HEK293 (cell line): ENCODE data around the gene TCTN1.
A peak's percentile ranks its signal among the peaks of the same experiment; 100 is the strongest.

ENCODE experiments used
- CTCF ChIA-PET: fragments of 350-600 bp; formaldehyde crosslinking; extraction: SDS; loops from one replicate; lab custom pipeline; 2021; ENCODE audit warnings: antibody characterized with exemption; lab: Yijun Ruan, JAX
- POLR2A ChIA-PET: fragments of 300-600 bp; formaldehyde crosslinking; extraction: SDS; loops from one replicate; lab custom pipeline; 2020; ENCODE audit warnings: antibody characterized with exemption, inconsistent platforms; lab: Yijun Ruan, JAX
- H3K27ac ChIP-seq: fragments of 200-500 bp; sonication (Bioruptor generic); 2 replicates; pipeline ENCODE4 v1.5.1; 2014; ENCODE audit warnings: low read depth, low read length, control low read depth, inconsistent platforms; ENCODE audit errors: extremely low read depth
- H3K36me3 ChIP-seq, 2 experiments: fragments of 200-500 bp in 1 of 2; sonication (Bioruptor generic) in 1 of 2; 1 replicate in 1 of 2; 2 replicates in 1 of 2; pipeline ENCODE4 v1.5.1; 2014 to 2017; ENCODE audit warnings: inconsistent platforms in 2 of 2, low read length in 2 of 2; ENCODE audit not compliant: control insufficient read depth in 2 of 2, insufficient read depth in 1 of 2
- H3K4me1 ChIP-seq: fragments of 200-500 bp; sonication (Bioruptor generic); 2 replicates; pipeline ENCODE4 v1.5.1; 2014; ENCODE audit warnings: mild to moderate bottlenecking, low read length, inconsistent platforms; ENCODE audit not compliant: control insufficient read depth, insufficient read depth
- H3K4me3 ChIP-seq: 2 replicates; pipeline ENCODE4 v1.5.1; 2011; ENCODE audit warnings: low read depth, mild to moderate bottlenecking, control low read depth, low read length, moderate library complexity
- H3K9me3 ChIP-seq: fragments of 200-500 bp; sonication (Bioruptor generic); 2 replicates; pipeline ENCODE4 v1.5.1; 2014; ENCODE audit warnings: low read depth, low read length, inconsistent platforms; ENCODE audit not compliant: control insufficient read depth, insufficient read depth
- GLI4 ChIP-seq: fragments of 450-650 bp; formaldehyde crosslinking; IDR thresholded peaks from 2 replicates; pipeline ENCODE4 v1.5.1; 2016; ENCODE audit warnings: missing biosample characterization, missing genetic modification characterization
- KLF1 ChIP-seq: fragments of 450-650 bp; formaldehyde crosslinking; IDR thresholded peaks from 2 replicates; pipeline ENCODE4 v1.5.1; 2016; ENCODE audit warnings: missing biosample characterization, missing genetic modification characterization
- KLF10 ChIP-seq: fragments of 450-650 bp; IDR thresholded peaks from 2 replicates; pipeline ENCODE4 v1.5.1; 2018; ENCODE audit warnings: missing biosample characterization, mild to moderate bottlenecking, missing genetic modification characterization
- SCRT1 ChIP-seq: fragments of 450-650 bp; formaldehyde crosslinking; IDR thresholded peaks from 2 replicates; pipeline ENCODE4 v1.5.1; 2016; ENCODE audit warnings: missing biosample characterization, missing genetic modification characterization, borderline replicate concordance
- SETDB1 ChIP-seq: IDR thresholded peaks from one replicate; pipeline ENCODE4 v1.6.1; 2017; ENCODE audit warnings: mild to moderate bottlenecking, low read length, moderate library complexity, mixed read lengths; ENCODE audit not compliant: insufficient read length
- SP2 ChIP-seq: fragments of 450-650 bp; formaldehyde crosslinking; IDR thresholded peaks from 2 replicates; pipeline ENCODE4 v1.5.1; 2016; ENCODE audit warnings: missing biosample characterization, missing genetic modification characterization
- SP7 ChIP-seq: fragments of 450-650 bp; formaldehyde crosslinking; IDR thresholded peaks from 2 replicates; pipeline ENCODE4 v1.5.1; 2016; ENCODE audit warnings: missing biosample characterization, missing genetic modification characterization
- ZFP3 ChIP-seq: fragments of 450-650 bp; formaldehyde crosslinking; IDR thresholded peaks from 2 replicates; pipeline ENCODE4 v1.5.1; 2016; ENCODE audit warnings: low read depth, missing biosample characterization, missing genetic modification characterization
- ZNF202 ChIP-seq: fragments of 450-650 bp; formaldehyde crosslinking; IDR thresholded peaks from 2 replicates; pipeline ENCODE4 v1.5.1; 2016; ENCODE audit warnings: missing biosample characterization, missing genetic modification characterization, borderline replicate concordance
- ZNF394 ChIP-seq: fragments of 450-650 bp; formaldehyde crosslinking; IDR thresholded peaks from 2 replicates; pipeline ENCODE4 v1.5.1; 2016; ENCODE audit warnings: missing biosample characterization, missing genetic modification characterization, mild to moderate bottlenecking, moderate library complexity, borderline replicate concordance
- ZNF404 ChIP-seq: fragments of 450-650 bp; formaldehyde crosslinking; IDR thresholded peaks from 2 replicates; pipeline ENCODE4 v1.5.1; 2017; ENCODE audit warnings: missing biosample characterization, missing genetic modification characterization
- ZNF416 ChIP-seq: fragments of 450-650 bp; formaldehyde crosslinking; IDR thresholded peaks from 2 replicates; pipeline ENCODE4 v1.5.1; 2016; ENCODE audit warnings: missing biosample characterization, missing genetic modification characterization
- ZNF48 ChIP-seq: fragments of 450-650 bp; formaldehyde crosslinking; IDR thresholded peaks from 2 replicates; pipeline ENCODE4 v1.5.1; 2016; ENCODE audit warnings: missing biosample characterization, missing genetic modification characterization
- ZNF501 ChIP-seq: fragments of 450-650 bp; formaldehyde crosslinking; IDR thresholded peaks from 2 replicates; pipeline ENCODE4 v1.5.1; 2016; ENCODE audit warnings: missing biosample characterization, missing genetic modification characterization
- ZNF544 ChIP-seq: fragments of 450-650 bp; formaldehyde crosslinking; IDR thresholded peaks from 2 replicates; pipeline ENCODE4 v1.5.0; 2017; ENCODE audit warnings: missing biosample characterization, missing genetic modification characterization
- ZNF654 ChIP-seq: fragments of 450-650 bp; formaldehyde crosslinking; IDR thresholded peaks from 2 replicates; pipeline ENCODE4 v1.5.1; 2016; ENCODE audit warnings: low read depth, missing biosample characterization, missing genetic modification characterization
- ZNF768 ChIP-seq: fragments of 450-650 bp; formaldehyde crosslinking; IDR thresholded peaks from 2 replicates; pipeline ENCODE4 v1.5.1; 2018; ENCODE audit warnings: missing biosample characterization, mild to moderate bottlenecking, missing genetic modification characterization
- ZSCAN30 ChIP-seq: fragments of 450-650 bp; IDR thresholded peaks from 2 replicates; pipeline ENCODE4 v1.5.1; 2018; ENCODE audit warnings: missing biosample characterization, mild to moderate bottlenecking, missing genetic modification characterization, moderate library complexity
- TF ChIP-seq, protein P1 (sequence below): fragments of 450-650 bp; formaldehyde crosslinking; IDR thresholded peaks from 2 replicates; pipeline ENCODE4 v1.5.1; 2016; ENCODE audit warnings: missing biosample characterization, missing genetic modification characterization
- TF ChIP-seq, protein P2 (sequence below): fragments of 450-650 bp; formaldehyde crosslinking; IDR thresholded peaks from 2 replicates; pipeline ENCODE4 v1.5.1; 2016; ENCODE audit warnings: missing biosample characterization, missing genetic modification characterization
- TF ChIP-seq, protein P3 (sequence below): fragments of 450-650 bp; formaldehyde crosslinking; IDR thresholded peaks from 2 replicates; pipeline ENCODE4 v1.5.1; 2016; ENCODE audit warnings: missing biosample characterization, missing genetic modification characterization
- TF ChIP-seq, protein P4 (sequence below): fragments of 450-650 bp; formaldehyde crosslinking; IDR thresholded peaks from 2 replicates; pipeline ENCODE4 v1.5.1; 2017; ENCODE audit warnings: missing biosample characterization, missing genetic modification characterization

TCTN1 gene

DNA sequence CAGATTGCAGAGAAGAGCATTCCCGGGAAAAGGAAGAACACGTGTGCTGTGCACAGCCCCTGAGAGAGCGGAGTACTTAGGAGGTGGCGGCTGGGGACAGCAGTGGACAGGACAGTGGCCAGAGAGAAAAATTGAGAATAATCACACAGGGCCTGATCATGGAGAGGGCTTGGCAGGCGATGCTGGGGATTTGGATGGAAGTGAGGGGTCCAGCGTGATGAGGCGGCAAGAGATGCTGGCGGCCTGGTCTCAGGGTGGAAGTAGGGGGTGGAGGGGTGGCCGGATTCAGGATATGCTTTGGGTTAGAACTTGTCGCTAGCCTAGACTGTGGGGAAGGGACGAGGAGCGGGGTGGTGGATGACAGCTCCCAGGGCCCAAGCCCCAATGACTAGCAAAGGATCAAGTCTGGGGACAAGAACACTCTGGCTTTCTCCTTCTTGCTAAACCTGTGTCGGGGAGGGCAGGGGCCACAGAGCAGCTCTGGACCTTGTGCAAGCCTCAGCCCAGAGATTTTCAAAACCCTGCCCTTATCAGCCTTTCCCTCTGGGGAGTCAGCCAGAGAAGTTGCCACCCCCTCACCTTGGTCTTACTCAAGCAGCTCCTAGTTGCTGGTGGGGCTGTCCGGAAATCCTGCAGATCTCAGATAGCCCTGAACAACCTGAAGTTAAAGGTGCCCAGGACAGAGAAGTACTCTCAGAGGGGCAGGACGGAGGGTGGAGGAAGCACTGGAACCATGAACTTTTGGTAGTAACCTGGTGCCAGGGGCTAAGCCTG is 73.7 kb downstream of the TCTN1 start:
- POLR2A ChIA-PET: interaction anchor here (0.6 kb wide), 1 partner anchor 289 kb away, joined by 3 read pairs; no protein-coding TSS in a partner anchor
- Histone ChIP-seq H3K9me3 (no peaks in the 10 kb centered on the region), H3K36me3 (no peaks in the 10 kb centered on the region), H3K4me3 (no peak overlapping the region), H3K4me1 (no peaks in the 10 kb centered on the region; the same call in 1 of the 2 replicates), H3K27ac (no peak overlapping the region)
- CTCF ChIA-PET: interaction anchor here (0.6 kb wide), 2 partner anchors 210 to 613 kb away, joined by 3 read pairs; no protein-coding TSS in a partner anchor
- no peak for TF ChIP-seq ZNF416 (tag by site-specific recombination)
- no peak for TF ChIP-seq SCRT1 (tag by site-specific recombination)
- TF ChIP-seq KLF1: no peak
- TF ChIP-seq ZNF501 (tag by site-specific recombination): no peak
- no peak for TF ChIP-seq ZNF394 (tag by site-specific recombination)
- TF ChIP-seq ZFP3 (tag by site-specific recombination): no peak
- TF ChIP-seq ZNF654 (tag by site-specific recombination): no peak
- TF ChIP-seq, protein P1, sequence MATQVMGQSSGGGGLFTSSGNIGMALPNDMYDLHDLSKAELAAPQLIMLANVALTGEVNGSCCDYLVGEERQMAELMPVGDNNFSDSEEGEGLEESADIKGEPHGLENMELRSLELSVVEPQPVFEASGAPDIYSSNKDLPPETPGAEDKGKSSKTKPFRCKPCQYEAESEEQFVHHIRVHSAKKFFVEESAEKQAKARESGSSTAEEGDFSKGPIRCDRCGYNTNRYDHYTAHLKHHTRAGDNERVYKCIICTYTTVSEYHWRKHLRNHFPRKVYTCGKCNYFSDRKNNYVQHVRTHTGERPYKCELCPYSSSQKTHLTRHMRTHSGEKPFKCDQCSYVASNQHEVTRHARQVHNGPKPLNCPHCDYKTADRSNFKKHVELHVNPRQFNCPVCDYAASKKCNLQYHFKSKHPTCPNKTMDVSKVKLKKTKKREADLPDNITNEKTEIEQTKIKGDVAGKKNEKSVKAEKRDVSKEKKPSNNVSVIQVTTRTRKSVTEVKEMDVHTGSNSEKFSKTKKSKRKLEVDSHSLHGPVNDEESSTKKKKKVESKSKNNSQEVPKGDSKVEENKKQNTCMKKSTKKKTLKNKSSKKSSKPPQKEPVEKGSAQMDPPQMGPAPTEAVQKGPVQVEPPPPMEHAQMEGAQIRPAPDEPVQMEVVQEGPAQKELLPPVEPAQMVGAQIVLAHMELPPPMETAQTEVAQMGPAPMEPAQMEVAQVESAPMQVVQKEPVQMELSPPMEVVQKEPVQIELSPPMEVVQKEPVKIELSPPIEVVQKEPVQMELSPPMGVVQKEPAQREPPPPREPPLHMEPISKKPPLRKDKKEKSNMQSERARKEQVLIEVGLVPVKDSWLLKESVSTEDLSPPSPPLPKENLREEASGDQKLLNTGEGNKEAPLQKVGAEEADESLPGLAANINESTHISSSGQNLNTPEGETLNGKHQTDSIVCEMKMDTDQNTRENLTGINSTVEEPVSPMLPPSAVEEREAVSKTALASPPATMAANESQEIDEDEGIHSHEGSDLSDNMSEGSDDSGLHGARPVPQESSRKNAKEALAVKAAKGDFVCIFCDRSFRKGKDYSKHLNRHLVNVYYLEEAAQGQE (tag by site-specific recombination): no peak
- no peak for TF ChIP-seq GLI4 (tag by site-specific recombination)
- no peak for TF ChIP-seq SP7 (tag by site-specific recombination)
- TF ChIP-seq SETDB1: no peak
- TF ChIP-seq, protein P2, sequence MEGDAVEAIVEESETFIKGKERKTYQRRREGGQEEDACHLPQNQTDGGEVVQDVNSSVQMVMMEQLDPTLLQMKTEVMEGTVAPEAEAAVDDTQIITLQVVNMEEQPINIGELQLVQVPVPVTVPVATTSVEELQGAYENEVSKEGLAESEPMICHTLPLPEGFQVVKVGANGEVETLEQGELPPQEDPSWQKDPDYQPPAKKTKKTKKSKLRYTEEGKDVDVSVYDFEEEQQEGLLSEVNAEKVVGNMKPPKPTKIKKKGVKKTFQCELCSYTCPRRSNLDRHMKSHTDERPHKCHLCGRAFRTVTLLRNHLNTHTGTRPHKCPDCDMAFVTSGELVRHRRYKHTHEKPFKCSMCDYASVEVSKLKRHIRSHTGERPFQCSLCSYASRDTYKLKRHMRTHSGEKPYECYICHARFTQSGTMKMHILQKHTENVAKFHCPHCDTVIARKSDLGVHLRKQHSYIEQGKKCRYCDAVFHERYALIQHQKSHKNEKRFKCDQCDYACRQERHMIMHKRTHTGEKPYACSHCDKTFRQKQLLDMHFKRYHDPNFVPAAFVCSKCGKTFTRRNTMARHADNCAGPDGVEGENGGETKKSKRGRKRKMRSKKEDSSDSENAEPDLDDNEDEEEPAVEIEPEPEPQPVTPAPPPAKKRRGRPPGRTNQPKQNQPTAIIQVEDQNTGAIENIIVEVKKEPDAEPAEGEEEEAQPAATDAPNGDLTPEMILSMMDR (tag by site-specific recombination): no peak
- TF ChIP-seq ZSCAN30 (tag by site-specific recombination): no peak

DNA sequence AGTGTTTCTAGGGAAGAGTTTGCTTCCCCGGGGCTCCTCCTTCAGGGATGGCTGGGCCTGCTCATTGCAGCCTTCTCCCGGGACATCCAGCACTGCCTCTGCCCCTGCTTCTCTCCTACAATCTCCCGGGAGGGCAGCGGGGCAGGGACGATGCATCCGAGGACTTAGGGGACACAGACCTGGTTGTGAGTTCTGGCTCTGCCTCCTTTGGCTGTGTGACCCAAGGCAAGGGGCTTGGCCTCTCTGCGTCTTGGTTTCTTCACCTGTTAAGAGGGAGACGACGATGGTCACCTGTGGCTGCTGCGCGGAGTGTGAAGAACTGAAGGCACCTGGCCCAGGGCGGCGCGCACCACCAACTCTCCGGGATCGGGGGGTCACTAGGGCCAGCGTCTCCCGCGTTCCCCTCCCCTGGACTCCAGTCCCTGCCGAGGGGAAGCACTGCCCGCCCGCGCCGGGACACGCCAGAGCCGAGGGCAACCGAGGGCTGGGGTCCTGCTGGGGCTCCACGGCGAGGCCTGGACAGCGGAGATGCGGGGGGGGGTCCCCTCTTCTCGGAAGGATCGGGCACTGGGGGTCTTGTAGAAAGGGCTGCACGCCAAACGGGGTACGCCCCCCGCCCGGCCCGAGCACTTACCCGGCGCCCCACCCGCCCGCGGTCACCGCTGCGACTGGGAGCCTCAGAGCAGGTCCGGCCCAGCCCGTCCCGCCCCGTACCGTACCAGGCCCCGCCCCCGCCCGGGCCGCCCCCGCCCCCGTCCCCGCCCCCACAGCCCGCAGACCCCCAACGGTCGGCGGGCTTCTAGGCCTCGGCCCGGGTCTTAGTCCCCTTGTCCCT is 74.7 kb downstream of the TCTN1 start, which contains the start of gene HVCN1:
Gene HVCN1 (minus strand): TSS at position 670 of the 835 bp plus-strand sequence. CDS start 5,870 bp downstream, outside the sequence.
- ChIA-PET POLR2A (no interaction called here), CTCF (no interaction called here)
- Histone ChIP-seq H3K9me3 (no peaks in the 10 kb centered on the region), H3K4me1 (no peaks in the 10 kb centered on the region; the same call in 1 of the 2 replicates), H3K36me3 (no peaks in the 10 kb centered on the region), H3K27ac (no peak within 1 kb of the TSS), H3K4me3 (peak within 1 kb of the TSS; percentile 35)
- TF ChIP-seq ZNF404: no peak
- TF ChIP-seq, protein P2 (tag by site-specific recombination): no peak
- TF ChIP-seq, protein P3, sequence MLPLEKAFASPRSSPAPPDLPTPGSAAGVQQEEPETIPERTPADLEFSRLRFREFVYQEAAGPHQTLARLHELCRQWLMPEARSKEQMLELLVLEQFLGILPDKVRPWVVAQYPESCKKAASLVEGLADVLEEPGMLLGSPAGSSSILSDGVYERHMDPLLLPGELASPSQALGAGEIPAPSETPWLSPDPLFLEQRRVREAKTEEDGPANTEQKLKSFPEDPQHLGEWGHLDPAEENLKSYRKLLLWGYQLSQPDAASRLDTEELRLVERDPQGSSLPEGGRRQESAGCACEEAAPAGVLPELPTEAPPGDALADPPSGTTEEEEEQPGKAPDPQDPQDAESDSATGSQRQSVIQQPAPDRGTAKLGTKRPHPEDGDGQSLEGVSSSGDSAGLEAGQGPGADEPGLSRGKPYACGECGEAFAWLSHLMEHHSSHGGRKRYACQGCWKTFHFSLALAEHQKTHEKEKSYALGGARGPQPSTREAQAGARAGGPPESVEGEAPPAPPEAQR: no peak
- no peak for TF ChIP-seq ZNF48 (tag by site-specific recombination)
- peak; percentile 40; the same call in 1 of the 2 replicates for TF ChIP-seq ZNF768
- TF ChIP-seq, protein P4, sequence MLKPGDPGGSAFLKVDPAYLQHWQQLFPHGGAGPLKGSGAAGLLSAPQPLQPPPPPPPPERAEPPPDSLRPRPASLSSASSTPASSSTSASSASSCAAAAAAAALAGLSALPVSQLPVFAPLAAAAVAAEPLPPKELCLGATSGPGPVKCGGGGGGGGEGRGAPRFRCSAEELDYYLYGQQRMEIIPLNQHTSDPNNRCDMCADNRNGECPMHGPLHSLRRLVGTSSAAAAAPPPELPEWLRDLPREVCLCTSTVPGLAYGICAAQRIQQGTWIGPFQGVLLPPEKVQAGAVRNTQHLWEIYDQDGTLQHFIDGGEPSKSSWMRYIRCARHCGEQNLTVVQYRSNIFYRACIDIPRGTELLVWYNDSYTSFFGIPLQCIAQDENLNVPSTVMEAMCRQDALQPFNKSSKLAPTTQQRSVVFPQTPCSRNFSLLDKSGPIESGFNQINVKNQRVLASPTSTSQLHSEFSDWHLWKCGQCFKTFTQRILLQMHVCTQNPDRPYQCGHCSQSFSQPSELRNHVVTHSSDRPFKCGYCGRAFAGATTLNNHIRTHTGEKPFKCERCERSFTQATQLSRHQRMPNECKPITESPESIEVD: no peak
- TF ChIP-seq SP2: no peak
- no peak for TF ChIP-seq ZNF544 (tag by site-specific recombination)
- TF ChIP-seq ZNF202 (tag by site-specific recombination): no peak
- TF ChIP-seq KLF10 (tag by site-specific recombination): no peak
